K562 (cell line): ENCODE results near the gene ZDHHC3. TPM values are rescaled to one million over a fixed set of nuclear protein-coding genes. Genes with fewer than 3 reads are reported as not detected.

Source experiments
- FUS ChIP-seq: fragments of 200-400 bp; formaldehyde crosslinking; optimal IDR thresholded peaks from 2 replicates; pipeline ENCODE3; 2017; ENCODE audit warnings: low read depth, low read length
- GTF2F1 ChIP-seq: IDR thresholded peaks from 2 replicates; pipeline ENCODE4 v1.6.1; 2011; ENCODE audit warnings: low read depth, low read length, improper control_type of control experiment
- HMGN3 ChIP-seq: IDR thresholded peaks from 2 replicates; pipeline ENCODE4 v1.6.1; 2011; ENCODE audit warnings: borderline replicate concordance, low read depth, mild to moderate bottlenecking, mixed read lengths, low read length; ENCODE audit not compliant: insufficient read length; ENCODE audit errors: extremely low read depth
- HNRNPH1 ChIP-seq: fragments of 200-400 bp; formaldehyde crosslinking; optimal IDR thresholded peaks from 2 replicates; pipeline ENCODE3; 2017; ENCODE audit warnings: low read depth, mild to moderate bottlenecking, low read length, moderate library complexity
- MAFK ChIP-seq: IDR thresholded peaks from 2 replicates; pipeline ENCODE4 v1.6.1; 2011; ENCODE audit warnings: low read length, improper control_type of control experiment
- MBD2 ChIP-seq: sonication (generic); IDR thresholded peaks from 2 replicates; pipeline ENCODE4 v1.6.1; 2016; ENCODE audit warnings: low read depth, borderline replicate concordance
- NKRF ChIP-seq: fragments of 450-650 bp; IDR thresholded peaks from 2 replicates; pipeline ENCODE4 v1.6.1; 2016; ENCODE audit warnings: borderline replicate concordance
- POLR3G ChIP-seq: IDR thresholded peaks from 2 replicates; pipeline ENCODE4 v1.6.1; 2011; ENCODE audit not compliant: insufficient read length, insufficient replicate concordance; ENCODE audit errors: extremely low read depth
- RFX5 ChIP-seq: IDR thresholded peaks from 2 replicates; pipeline ENCODE4 v1.6.1; 2011; ENCODE audit warnings: low read depth, mild to moderate bottlenecking, improper control_type of control experiment, low read length
- SAP30 ChIP-seq: fragments of 200-600 bp; sonication (generic); IDR thresholded peaks from 2 replicates; pipeline ENCODE4 v1.6.1; 2012; ENCODE audit warnings: borderline replicate concordance, low read depth, mild to moderate bottlenecking, moderate library complexity, low read length, control low read depth, inconsistent platforms; ENCODE audit not compliant: insufficient read depth, poor library complexity, severe bottlenecking
- SMC3 ChIP-seq: conservative IDR thresholded peaks from 2 replicates; pipeline ENCODE4 v1.6.1; 2011; ENCODE audit warnings: low read depth, low read length, improper control_type of control experiment; ENCODE audit not compliant: insufficient read depth
- TAF1 ChIP-seq: IDR thresholded peaks from 2 replicates; pipeline ENCODE4 v1.6.1; 2011; ENCODE audit warnings: mild to moderate bottlenecking, low read length, moderate library complexity; ENCODE audit not compliant: insufficient read depth, control insufficient read depth, severe bottlenecking; ENCODE audit errors: extremely low read depth
- ZFP1 ChIP-seq: fragments of 450-650 bp; formaldehyde crosslinking; IDR thresholded peaks from 2 replicates; pipeline ENCODE4 v1.4.0; 2020; ENCODE audit warnings: mild to moderate bottlenecking, mixed read lengths
- ZKSCAN3 ChIP-seq: fragments of 250-450 bp; sonication (Bioruptor Pico); IDR thresholded peaks from 2 replicates; pipeline ENCODE4 v1.4.0; 2020
- ZNF146 ChIP-seq: IDR thresholded peaks from one replicate; pipeline ENCODE4 v1.6.1; 2018; ENCODE audit warnings: missing compliant biosample characterization; ENCODE audit not compliant: unreplicated experiment
- ZNF347 ChIP-seq: fragments of 450-650 bp; formaldehyde crosslinking; IDR thresholded peaks from 2 replicates; pipeline ENCODE4 v1.4.0; 2020; ENCODE audit warnings: low read depth, mild to moderate bottlenecking, moderate library complexity
- ZNF668 ChIP-seq: fragments of 250-450 bp; sonication (Bioruptor Pico); IDR thresholded peaks from 2 replicates; pipeline ENCODE4 v1.8.0; 2022; ENCODE audit warnings: mild to moderate bottlenecking, inconsistent platforms
- polyA plus RNA-seq, 8 experiments: library from polyadenylated mRNA; depleted of rRNA in 4 of 8; stranded (reverse) in 5 of 8; unstranded in 3 of 8; fragments of >200 nt; fragmentation: Nextera tagmentation in 2 of 8; fragmentation: Illumina TruSeq in 1 of 8; extraction: Ambion mirVana in 2 of 8; extraction: Trizol in 1 of 8; gene quantifications; 2 replicates each; pipeline versions ENCODE4 v1.2.1 to v1.2.3, GENCODE V29; 2011 to 2014; ENCODE audit warnings: inconsistent platforms in 1 of 8, missing spikeins in 1 of 8
- total RNA-seq, 7 experiments: library from RNA; depleted of rRNA in 6 of 7; stranded (reverse); fragments of >200 nt in 6 of 7; fragmentation: Illumina TruSeq in 2 of 7; extraction: Trizol in 2 of 7; gene quantifications; 2 replicates each; pipeline versions ENCODE4 v1.2.1 to v1.2.3, GENCODE V29; 2011 to 2021; ENCODE audit warnings: low replicate concordance in 1 of 7
- TF ChIP-seq, protein P1 (sequence below): fragments of 250-450 bp; sonication (Bioruptor Pico); IDR thresholded peaks from 2 replicates; pipeline ENCODE4 v1.5.0; 2021
- TF ChIP-seq, protein P2 (sequence below): sonication (generic); formaldehyde crosslinking; IDR thresholded peaks from 2 replicates; pipeline ENCODE4 v1.5.0; 2020; ENCODE audit warnings: missing genetic modification reagents
- TF ChIP-seq, protein P3 (sequence below): fragments of 250-450 bp; sonication (Bioruptor Pico); IDR thresholded peaks from 2 replicates; pipeline ENCODE4 v1.4.0; 2020; ENCODE audit warnings: mild to moderate bottlenecking

The ZDHHC3 gene
- total and polyA plus RNA-seq, 9 of the 15 experiments (the other 6 are each of a cell fraction or from before 2014, with no cell fraction given), result 10.3 to 120 (median 67.2) TPM

DNA sequence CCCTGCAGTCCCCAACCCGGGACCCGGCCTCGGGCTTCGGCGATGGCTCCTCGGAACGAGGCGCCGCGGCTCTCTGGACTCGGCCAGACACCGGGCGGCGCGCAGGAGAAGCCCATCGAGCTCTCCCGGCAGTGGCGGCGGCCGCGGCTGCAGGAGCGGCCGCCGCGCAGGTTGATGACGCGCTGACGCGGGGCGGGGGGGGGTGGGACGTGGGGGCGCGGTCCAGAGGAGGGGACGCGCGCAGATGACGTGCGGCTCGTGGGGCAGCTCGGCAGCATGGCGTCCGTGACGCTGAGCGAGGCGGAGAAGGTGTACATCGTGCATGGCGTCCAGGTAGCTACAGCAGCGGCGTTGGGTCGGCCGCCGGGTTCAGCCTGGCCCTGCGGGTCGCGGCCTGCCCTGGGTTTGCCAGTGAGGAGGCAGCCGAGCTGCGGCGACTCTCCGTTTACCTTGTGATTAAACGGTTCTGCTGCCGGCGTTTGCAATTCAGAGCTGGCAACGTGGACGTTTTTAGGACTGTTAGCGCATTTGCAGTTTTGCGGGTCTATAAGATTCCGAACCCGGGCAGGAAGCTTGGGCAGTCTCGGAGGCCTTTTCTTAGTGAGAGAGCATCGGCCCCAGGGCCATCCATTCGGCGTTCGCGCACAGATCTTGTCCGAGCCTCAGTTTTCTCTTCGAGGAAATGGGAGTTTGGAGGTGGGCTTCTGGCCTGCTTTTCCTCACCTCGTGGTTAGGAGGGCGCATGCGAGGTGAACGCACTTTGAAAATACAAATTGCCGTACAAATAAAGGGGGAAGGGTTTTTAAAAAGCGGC lies at the start of gene ZDHHC3, which contains the start of gene EXOSC7 (continued):
- TF ChIP-seq, protein P1, sequence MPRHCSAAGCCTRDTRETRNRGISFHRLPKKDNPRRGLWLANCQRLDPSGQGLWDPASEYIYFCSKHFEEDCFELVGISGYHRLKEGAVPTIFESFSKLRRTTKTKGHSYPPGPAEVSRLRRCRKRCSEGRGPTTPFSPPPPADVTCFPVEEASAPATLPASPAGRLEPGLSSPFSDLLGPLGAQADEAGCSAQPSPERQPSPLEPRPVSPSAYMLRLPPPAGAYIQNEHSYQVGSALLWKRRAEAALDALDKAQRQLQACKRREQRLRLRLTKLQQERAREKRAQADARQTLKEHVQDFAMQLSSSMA (CRISPR knock-in tag), result peak; percentile 79; the same call in 1 of the 2 replicates
- TF ChIP-seq, protein P2, sequence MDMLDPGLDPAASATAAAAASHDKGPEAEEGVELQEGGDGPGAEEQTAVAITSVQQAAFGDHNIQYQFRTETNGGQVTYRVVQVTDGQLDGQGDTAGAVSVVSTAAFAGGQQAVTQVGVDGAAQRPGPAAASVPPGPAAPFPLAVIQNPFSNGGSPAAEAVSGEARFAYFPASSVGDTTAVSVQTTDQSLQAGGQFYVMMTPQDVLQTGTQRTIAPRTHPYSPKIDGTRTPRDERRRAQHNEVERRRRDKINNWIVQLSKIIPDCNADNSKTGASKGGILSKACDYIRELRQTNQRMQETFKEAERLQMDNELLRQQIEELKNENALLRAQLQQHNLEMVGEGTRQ (CRISPR knock-in tag), result no peak
- TF ChIP-seq SMC3 (no peak), RFX5 (no peak), HMGN3 (no peak), HNRNPH1 (no peak), ZNF347 (no peak), NKRF (peak; percentile 91), FUS (peak; percentile 26), MAFK (no peak), TAF1 (peak; percentile 95), GTF2F1 (no peak), POLR3G (no peak), ZFP1 (CRISPR knock-in tag) (no peak), ZNF146 (no peak), SAP30 (peak; percentile 94), ZNF668 (no peak), ZKSCAN3 (CRISPR knock-in tag) (no peak), MBD2 (no peak)
- TF ChIP-seq, protein P3, sequence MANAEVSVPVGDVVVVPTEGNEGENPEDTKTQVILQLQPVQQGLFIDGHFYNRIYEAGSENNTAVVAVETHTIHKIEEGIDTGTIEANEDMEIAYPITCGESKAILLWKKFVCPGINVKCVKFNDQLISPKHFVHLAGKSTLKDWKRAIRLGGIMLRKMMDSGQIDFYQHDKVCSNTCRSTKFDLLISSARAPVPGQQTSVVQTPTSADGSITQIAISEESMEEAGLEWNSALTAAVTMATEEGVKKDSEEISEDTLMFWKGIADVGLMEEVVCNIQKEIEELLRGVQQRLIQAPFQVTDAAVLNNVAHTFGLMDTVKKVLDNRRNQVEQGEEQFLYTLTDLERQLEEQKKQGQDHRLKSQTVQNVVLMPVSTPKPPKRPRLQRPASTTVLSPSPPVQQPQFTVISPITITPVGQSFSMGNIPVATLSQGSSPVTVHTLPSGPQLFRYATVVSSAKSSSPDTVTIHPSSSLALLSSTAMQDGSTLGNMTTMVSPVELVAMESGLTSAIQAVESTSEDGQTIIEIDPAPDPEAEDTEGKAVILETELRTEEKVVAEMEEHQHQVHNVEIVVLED (CRISPR knock-in tag), result peak; percentile 71
